ENCODE measurements around the gene CTTN. TPM values are rescaled to one million over a fixed set of nuclear protein-coding genes. Genes with fewer than 3 reads are reported as not detected.

CTTN gene
- total and polyA plus RNA-seq, 2 of the 8 experiments (the other 6 are each of a cell fraction or from before 2014, with no cell fraction given): 84.6 to 216 TPM

GRCh38 chr11:70364745-70365543, 33.4 kb upstream of the CTTN start:
- no peak overlapping the region for H2BK12ac ChIP-seq (ENCODE audit: low read depth, low read length)
- H4K20me1 ChIP-seq (replicated peaks in 1 of 2; ENCODE audit: control insufficient read depth in 1 of 2, insufficient read depth in 2 of 2, low read length in 2 of 2): peaks cover 4 to 6% of the 10 kb centered on the region in 2 experiments
- H2BK20ac ChIP-seq (ENCODE audit: low read length): no peak overlapping the region
- H3K36me3 ChIP-seq (ENCODE audit: control insufficient read depth in 2 of 4, insufficient read depth in 4 of 4, low read length in 3 of 4): peaks cover 13 to 68% (median 32%) of the 10 kb centered on the region in 4 experiments; a peak in 7 of 8 replicates
- H3K9me3 ChIP-seq (ENCODE audit: insufficient read depth in 2 of 2, low read depth in 1 of 2, low read length in 1 of 2): no peaks in the 10 kb centered on the region
- 97% methylated on average over 24 of the region's 25 CpGs; no CpG with 5 or more reads in 1 of the 2 experiments for WGBS, 2 experiments (ENCODE audit: extremely low coverage in 1 of 2, insufficient coverage in 1 of 2, insufficient read length in 1 of 2, insufficient replicate concordance in 2 of 2, low coverage in 1 of 2, low lambda C conversion rate in 2 of 2, missing lambda C conversion rate in 1 of 2)
- FAIRE-seq: no peak
- no peaks in the 10 kb centered on the region for H3K79me2 ChIP-seq (ENCODE audit: control insufficient read depth in 1 of 2, insufficient read depth in 2 of 2, low read length in 2 of 2)
- no peak overlapping the region for H2BK120ac ChIP-seq (replicated peaks; ENCODE audit: low read depth, low read length)
- no peak overlapping the region for H3K4ac ChIP-seq (replicated peaks; ENCODE audit: insufficient read length, low read depth, low read length)
- no peak overlapping the region for H3K14ac ChIP-seq (ENCODE audit: insufficient read length)
- H3K27me3 ChIP-seq (replicated peaks in 1 of 4; ENCODE audit: control insufficient read depth in 3 of 4, extremely low read depth in 1 of 4, insufficient read depth in 3 of 4, low read length in 3 of 4): no peaks in the 10 kb centered on the region
- peak in 1 of 2 experiments; percentile 20 for DNase-seq (ENCODE audit: low read depth in 1 of 2, low spot score in 2 of 2)
- no peak overlapping the region for H3K9ac ChIP-seq (replicated peaks in 1 of 4; ENCODE audit: extremely low read depth in 1 of 4, low read depth in 3 of 4, low read length in 3 of 4)
- no peaks in the 10 kb centered on the region for H3K4me1 ChIP-seq (replicated peaks in 1 of 4; ENCODE audit: control insufficient read depth in 3 of 4, insufficient read depth in 4 of 4, low read length in 3 of 4)
- no peak overlapping the region for H3K56ac ChIP-seq (replicated peaks; ENCODE audit: insufficient read length, low read depth, low read length)
- ChIA-PET POLR2A (ENCODE audit: partially characterized antibody) (no interaction called here), CTCF (ENCODE audit: partially characterized antibody) (interaction anchor here (0.7 to 1.1 kb wide), 3 partner anchors 14 to 411 kb away, joined by 3 read pairs; no protein-coding TSS in a partner anchor)
- H3K27ac ChIP-seq (ENCODE audit: low read depth, low read length): no peak overlapping the region
- no peak overlapping the region for H2AFZ ChIP-seq (ENCODE audit: low read length)
- no peak overlapping the region for H3K4me3 ChIP-seq (ENCODE audit: extremely low read depth in 1 of 4, insufficient read depth in 2 of 4, low read depth in 3 of 4, low read length in 4 of 4)
- H2AK5ac ChIP-seq (ENCODE audit: low read depth, low read length): no peak overlapping the region
- H3K4me2 ChIP-seq (ENCODE audit: insufficient read depth in 1 of 2, low read depth in 2 of 2, low read length in 2 of 2): no peak overlapping the region
- H2BK15ac ChIP-seq (ENCODE audit: low read length): no peak overlapping the region
- no peak overlapping the region for H3K18ac ChIP-seq (ENCODE audit: extremely low read depth, low read length)
- no peaks in the 10 kb centered on the region for H3K79me1 ChIP-seq (ENCODE audit: low read depth, low read length)
- TF ChIP-seq MAFK (IDR thresholded peaks at IDR 0.05; ENCODE audit: low read depth, low read length) (no peak), KDM4A (IDR thresholded peaks at IDR 0.05; ENCODE audit: low read depth, low read length, severe bottlenecking) (no peak), ASH2L (IDR thresholded peaks at IDR 0.05; ENCODE audit: low read length) (no peak), CTBP2 (IDR thresholded peaks at IDR 0.05; ENCODE audit: borderline replicate concordance, insufficient read depth, insufficient read length, low read length) (no peak), USF2 (IDR thresholded peaks at IDR 0.05; ENCODE audit: low read length) (no peak), FOSL1 (IDR thresholded peaks at IDR 0.05; ENCODE audit: insufficient read depth, low read depth, low read length) (no peak), EP300 (IDR thresholded peaks at IDR 0.05; ENCODE audit: borderline replicate concordance in 1 of 2, low read depth in 2 of 2, low read length in 2 of 2) (no peak), CHD1 (IDR thresholded peaks at IDR 0.05; ENCODE audit: low read depth, low read length) (no peak)
- no peak overlapping the region for H2BK5ac ChIP-seq (ENCODE audit: low read depth, low read length)
- H3K23ac ChIP-seq (ENCODE audit: insufficient read length): no peak overlapping the region
- no peak overlapping the region for H4K91ac ChIP-seq (replicated peaks; ENCODE audit: insufficient read length, low read length)
- H3K23me2 ChIP-seq (ENCODE audit: low read depth, low read length): no peaks in the 10 kb centered on the region
- H4K8ac ChIP-seq (ENCODE audit: extremely low read depth, insufficient read depth, low read length): no peak overlapping the region
- no peak overlapping the region for H4K5ac ChIP-seq (ENCODE audit: insufficient read length, low read depth, low read length)

Measured in H1 (cell line).